CD8-positive, alpha-beta memory T cell (primary cell): Measurements from ENCODE around the gene SPATC1L. TPM values are rescaled to one million over a fixed set of nuclear protein-coding genes. Genes with fewer than 3 reads are reported as not detected.
A peak's percentile ranks its signal among the peaks of the same experiment; 100 is the strongest.
"Not testable (repeated sequence)": the region's sequence is repeated elsewhere in the genome, so short reads cannot be mapped to it uniquely, and the experiment has no call there.

Experiments
- CTCF ChIA-PET: fragments of 350-600 bp; sonication (Branson Sonifier 250); formaldehyde crosslinking; loops from one replicate; lab custom pipeline; 2021; ENCODE audit warnings: antibody characterized with exemption; lab: Charles Lee
- POLR2A ChIA-PET: fragments of 350-600 bp; sonication (Branson Sonifier 250); formaldehyde crosslinking; loops from one replicate; lab custom pipeline; 2021; ENCODE audit warnings: antibody characterized with exemption; lab: Charles Lee
- DNase-seq, 5 donors: peaks; one replicate each; pipeline versions ENCODE4 v3.0.0 to v3.0.0-alpha.2; 2020 to 2022; ENCODE audit warnings: mixed read lengths in 1 of 5
- H3K27ac ChIP-seq: one replicate; pipeline ENCODE4 v1.7.0; 2013; ENCODE audit warnings: low read depth, mild to moderate bottlenecking, low read length, moderate library complexity
- H3K27me3 ChIP-seq: 2 replicates; pipeline ENCODE4 v1.7.0; 2013; ENCODE audit warnings: low read length, mild to moderate bottlenecking; ENCODE audit not compliant: insufficient read depth, poor library complexity, severe bottlenecking
- H3K36me3 ChIP-seq: 2 replicates; pipeline ENCODE4 v1.7.0; 2013; ENCODE audit warnings: mild to moderate bottlenecking, low read length, moderate library complexity; ENCODE audit not compliant: insufficient read depth
- H3K4me1 ChIP-seq: 2 replicates; pipeline ENCODE4 v1.7.0; 2013; ENCODE audit warnings: mild to moderate bottlenecking, low read length, moderate library complexity; ENCODE audit not compliant: insufficient read depth
- H3K4me3 ChIP-seq: 2 replicates; pipeline ENCODE4 v1.7.0; 2013; ENCODE audit warnings: mild to moderate bottlenecking, low read length
- H3K9me3 ChIP-seq: 2 replicates; pipeline ENCODE4 v1.7.0; 2013; ENCODE audit warnings: mild to moderate bottlenecking, low read length
- H3K27ac Mint-ChIP-seq, 8 donors: one replicate each; pipeline ENCODE4 v1.8.0; 2020 to 2021; ENCODE audit warnings: mixed read lengths in 8 of 8, mild to moderate bottlenecking in 6 of 8, inconsistent platforms in 3 of 8, moderate library complexity in 3 of 8
- H3K27me3 Mint-ChIP-seq, 2 donors: one replicate each; pipeline ENCODE4 v1.8.0; 2020 to 2021; ENCODE audit warnings: mixed read lengths in 2 of 2, mild to moderate bottlenecking in 1 of 2, moderate library complexity in 1 of 2
- H3K36me3 Mint-ChIP-seq, 3 donors: one replicate each; pipeline ENCODE4 v1.8.0; 2020 to 2021; ENCODE audit warnings: mixed read lengths in 3 of 3, inconsistent platforms in 1 of 3, mild to moderate bottlenecking in 1 of 3
- H3K4me1 Mint-ChIP-seq, 3 donors: one replicate each; pipeline ENCODE4 v1.8.0; 2020 to 2021; ENCODE audit warnings: mixed read lengths in 3 of 3, inconsistent platforms in 1 of 3, mild to moderate bottlenecking in 1 of 3
- H3K4me3 Mint-ChIP-seq, 7 donors: one replicate each; pipeline ENCODE4 v1.8.0; 2020 to 2021; ENCODE audit warnings: mixed read lengths in 7 of 7, mild to moderate bottlenecking in 6 of 7, moderate library complexity in 4 of 7, inconsistent platforms in 2 of 7
- H3K9me3 Mint-ChIP-seq, 5 donors: one replicate each; pipeline ENCODE4 v1.8.0; 2020 to 2022; ENCODE audit warnings: mixed read lengths in 5 of 5, mild to moderate bottlenecking in 3 of 5, moderate library complexity in 2 of 5, inconsistent platforms in 1 of 5
- polyA plus RNA-seq: library from polyadenylated mRNA; unstranded; fragments of 300-500 nt; fragmentation: Illumina TruSeq; gene quantifications from one replicate; pipeline ENCODE4 v1.2.3, GENCODE V29; 2021
- total RNA-seq, 2 experiments: library from RNA; stranded (reverse); gene quantifications; one replicate each; pipeline ENCODE4 v1.2.3, GENCODE V29; 2021

SPATC1L gene
- total and polyA plus RNA-seq, 3 experiments from 2014 or later = 5.0 to 10.7 (median 5.0) TPM

DNA sequence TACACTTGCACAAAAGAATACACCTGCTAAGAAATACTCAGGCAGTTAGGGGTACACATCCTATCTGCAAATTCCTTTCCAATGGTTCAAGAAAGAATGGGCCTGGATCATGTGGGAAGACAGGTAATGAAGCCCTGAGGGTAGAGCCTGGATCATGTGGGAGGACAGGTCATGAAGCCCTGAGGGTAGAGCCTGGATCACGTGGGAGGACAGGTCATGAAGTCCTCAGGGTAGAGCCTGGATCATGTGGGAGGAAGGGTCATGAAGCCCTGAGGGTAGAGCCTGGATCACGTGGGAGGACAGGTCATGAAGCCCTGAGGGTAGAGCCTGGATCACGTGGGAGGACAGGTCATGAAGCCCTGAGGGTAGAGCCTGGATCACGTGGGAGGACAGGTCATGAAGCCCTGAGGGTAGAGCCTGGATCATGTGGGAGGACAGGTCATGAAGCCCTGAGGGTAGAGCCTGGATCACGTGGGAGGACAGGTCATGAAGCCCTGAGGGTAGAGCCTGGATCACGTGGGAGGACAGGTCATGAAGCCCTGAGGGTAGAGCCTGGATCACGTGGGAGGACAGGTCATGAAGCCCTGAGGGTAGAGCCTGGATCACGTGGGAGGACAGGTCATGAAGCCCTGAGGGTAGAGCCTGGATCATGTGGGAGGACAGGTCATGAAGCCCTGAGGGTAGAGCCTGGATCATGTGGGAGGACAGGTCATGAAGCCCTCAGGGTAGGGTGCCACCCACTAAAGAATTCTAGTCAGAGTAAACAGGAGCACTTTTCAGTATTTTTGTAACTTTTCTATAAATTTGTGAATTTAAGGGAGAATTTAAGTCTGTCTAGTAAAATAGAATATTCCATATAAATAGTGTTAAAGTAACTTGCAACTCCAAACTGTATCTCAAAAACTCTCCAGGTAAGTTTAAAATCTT is 16.9 kb upstream of the SPATC1L start:
- DNase-seq, H3K4me1 Mint-ChIP-seq, H3K4me1 ChIP-seq, H3K27me3 ChIP-seq, H3K4me3 Mint-ChIP-seq, POLR2A ChIA-PET, H3K27me3 Mint-ChIP-seq, H3K4me3 ChIP-seq, H3K27ac ChIP-seq, CTCF ChIA-PET, H3K36me3 ChIP-seq, H3K9me3 ChIP-seq, H3K9me3 Mint-ChIP-seq: not testable (repeated sequence)
- peaks cover 14 to 80% (median 31%) of the 10 kb centered on the region in 3 donors for H3K36me3 Mint-ChIP-seq
- peak overlapping the region in 3 of 8 donors; percentile 43 to 91 (median 51) for H3K27ac Mint-ChIP-seq

DNA sequence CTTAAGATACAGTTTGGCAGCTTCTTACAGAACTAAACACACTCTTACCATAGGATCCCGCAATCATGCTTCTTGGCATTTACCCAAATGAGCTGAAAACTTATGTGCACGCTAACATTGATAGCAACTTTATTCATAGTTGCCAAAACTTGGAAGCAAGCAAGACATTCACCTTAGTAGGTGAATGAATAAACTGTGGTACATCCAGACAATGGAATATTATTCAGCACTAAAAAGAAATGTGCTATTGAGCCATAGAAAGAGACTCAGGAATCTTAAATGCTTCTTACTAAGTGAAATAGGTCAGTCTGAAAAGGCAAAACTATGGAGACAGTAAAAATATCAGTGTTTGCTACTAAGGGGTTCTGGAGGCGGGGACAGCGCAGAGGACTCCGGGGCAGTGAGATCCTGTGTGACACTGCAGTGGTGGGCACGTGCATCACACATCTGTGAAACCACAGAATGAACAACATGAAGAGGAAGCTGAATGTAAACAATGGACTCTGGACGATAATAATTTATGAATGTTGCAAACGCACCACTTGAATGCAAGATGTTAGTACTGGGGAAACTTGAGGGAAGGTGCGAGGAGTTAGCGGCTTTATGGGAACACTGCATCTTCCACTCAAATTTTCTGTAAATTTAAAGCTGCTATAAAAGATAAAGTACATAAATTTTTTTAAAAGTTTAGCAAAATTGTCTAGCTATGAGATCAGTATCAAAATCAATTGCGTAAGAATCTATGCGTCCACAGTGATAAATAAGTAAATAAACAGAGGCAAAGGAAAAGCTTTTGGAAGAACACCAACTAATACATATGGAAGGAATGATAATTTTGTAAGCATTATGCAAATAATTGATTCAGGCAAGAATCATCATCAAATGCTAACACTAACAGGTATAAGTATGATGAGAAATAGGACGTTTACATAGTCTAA is 15.4 kb upstream of the SPATC1L start:
- H3K36me3 Mint-ChIP-seq = peaks cover 14 to 78% (median 27%) of the 10 kb centered on the region in 3 donors
- ChIA-PET POLR2A (no interaction called here), CTCF (no interaction called here)
- H3K27me3 Mint-ChIP-seq = no peaks in the 10 kb centered on the region
- H3K27ac Mint-ChIP-seq = peak overlapping the region in 1 of 8 donors; percentile 11
- Histone ChIP-seq H3K36me3 (peaks cover 13% of the 10 kb centered on the region), H3K4me1 (no peaks in the 10 kb centered on the region), H3K27ac (no peak overlapping the region), H3K4me3 (no peak overlapping the region), H3K9me3 (no peaks in the 10 kb centered on the region), H3K27me3 (no peaks in the 10 kb centered on the region)
- H3K4me1 Mint-ChIP-seq = peaks cover 0 to 3% (median 0%) of the 10 kb centered on the region in 3 donors
- no peaks in the 10 kb centered on the region for H3K9me3 Mint-ChIP-seq
- no peak overlapping the region for H3K4me3 Mint-ChIP-seq
- no peak for DNase-seq

DNA sequence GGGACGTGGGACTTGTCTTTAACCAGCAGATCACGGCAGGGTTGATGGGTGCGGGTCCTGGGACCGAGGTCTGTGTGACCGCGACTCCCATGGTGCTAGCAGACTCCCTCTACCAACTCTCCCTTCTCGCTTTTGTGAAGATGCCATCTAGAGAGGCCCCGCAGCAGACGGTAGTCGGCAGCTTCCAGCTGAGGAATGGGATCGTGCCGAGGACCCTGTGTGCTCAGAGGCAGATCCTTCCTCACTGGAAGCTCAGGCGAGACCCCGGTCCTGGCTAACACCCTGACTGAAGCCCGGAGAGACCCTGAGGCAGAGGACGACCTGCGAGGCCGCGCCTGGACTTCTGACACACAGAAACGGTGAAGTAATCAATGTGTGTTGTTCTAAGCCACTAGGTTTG is 12.5 kb upstream of the SPATC1L start:
- Histone ChIP-seq H3K27ac (no peak overlapping the region), H3K9me3 (no peaks in the 10 kb centered on the region), H3K27me3 (no peaks in the 10 kb centered on the region), H3K36me3 (peaks cover 28% of the 10 kb centered on the region), H3K4me1 (no peaks in the 10 kb centered on the region), H3K4me3 (no peak overlapping the region)
- ChIA-PET POLR2A (no interaction called here), CTCF (no interaction called here)
- peaks cover 0 to 3% (median 0%) of the 10 kb centered on the region in 3 donors for H3K4me1 Mint-ChIP-seq
- no peak overlapping the region for H3K27ac Mint-ChIP-seq
- peaks cover 14 to 77% (median 30%) of the 10 kb centered on the region in 3 donors for H3K36me3 Mint-ChIP-seq
- H3K9me3 Mint-ChIP-seq = no peaks in the 10 kb centered on the region
- peak in 1 of 5 donors; percentile 9 for DNase-seq
- no peaks in the 10 kb centered on the region for H3K27me3 Mint-ChIP-seq
- no peak overlapping the region for H3K4me3 Mint-ChIP-seq

DNA sequence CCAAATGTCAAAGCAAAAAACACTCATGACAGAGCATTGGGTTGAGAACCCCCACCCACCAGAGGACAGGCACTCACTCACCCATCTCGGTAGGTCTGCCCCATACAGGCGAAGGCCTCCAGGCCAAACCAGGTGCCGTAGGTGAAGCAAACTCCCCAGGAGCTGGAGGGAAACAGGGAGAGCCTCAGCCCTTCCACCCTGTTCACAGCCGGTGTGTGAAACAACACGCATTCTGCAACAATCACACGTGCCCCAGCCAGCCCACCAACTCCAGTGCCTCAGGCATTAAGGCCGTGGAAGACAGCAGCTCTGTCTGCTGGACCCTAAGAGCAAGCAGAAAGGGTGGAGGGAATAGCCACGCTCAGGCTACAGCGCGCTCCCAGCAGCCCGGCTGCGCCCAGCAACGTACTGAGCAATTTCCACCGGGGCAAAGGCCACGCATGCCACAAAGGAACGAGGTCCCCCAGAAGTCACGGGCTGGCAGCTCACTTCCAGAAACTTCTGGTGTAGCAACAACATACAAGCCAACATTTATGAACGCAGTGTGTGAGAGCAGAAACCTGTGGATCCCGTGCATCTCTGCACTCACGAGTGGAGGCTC is 11.4 kb upstream of the SPATC1L start:
- Histone ChIP-seq H3K4me1 (no peaks in the 10 kb centered on the region), H3K27me3 (no peaks in the 10 kb centered on the region), H3K27ac (no peak overlapping the region), H3K36me3 (peaks cover 28% of the 10 kb centered on the region), H3K9me3 (no peaks in the 10 kb centered on the region), H3K4me3 (no peak overlapping the region)
- DNase-seq = peak in 1 of 5 donors; percentile 22
- ChIA-PET POLR2A (no interaction called here), CTCF (no interaction called here)
- Mint-ChIP-seq H3K36me3 (peaks cover 14 to 75% (median 27%) of the 10 kb centered on the region in 3 donors), H3K4me1 (peaks cover 0 to 3% (median 0%) of the 10 kb centered on the region in 3 donors), H3K27me3 (no peaks in the 10 kb centered on the region), H3K9me3 (no peaks in the 10 kb centered on the region), H3K4me3 (no peak overlapping the region), H3K27ac (no peak overlapping the region)

DNA sequence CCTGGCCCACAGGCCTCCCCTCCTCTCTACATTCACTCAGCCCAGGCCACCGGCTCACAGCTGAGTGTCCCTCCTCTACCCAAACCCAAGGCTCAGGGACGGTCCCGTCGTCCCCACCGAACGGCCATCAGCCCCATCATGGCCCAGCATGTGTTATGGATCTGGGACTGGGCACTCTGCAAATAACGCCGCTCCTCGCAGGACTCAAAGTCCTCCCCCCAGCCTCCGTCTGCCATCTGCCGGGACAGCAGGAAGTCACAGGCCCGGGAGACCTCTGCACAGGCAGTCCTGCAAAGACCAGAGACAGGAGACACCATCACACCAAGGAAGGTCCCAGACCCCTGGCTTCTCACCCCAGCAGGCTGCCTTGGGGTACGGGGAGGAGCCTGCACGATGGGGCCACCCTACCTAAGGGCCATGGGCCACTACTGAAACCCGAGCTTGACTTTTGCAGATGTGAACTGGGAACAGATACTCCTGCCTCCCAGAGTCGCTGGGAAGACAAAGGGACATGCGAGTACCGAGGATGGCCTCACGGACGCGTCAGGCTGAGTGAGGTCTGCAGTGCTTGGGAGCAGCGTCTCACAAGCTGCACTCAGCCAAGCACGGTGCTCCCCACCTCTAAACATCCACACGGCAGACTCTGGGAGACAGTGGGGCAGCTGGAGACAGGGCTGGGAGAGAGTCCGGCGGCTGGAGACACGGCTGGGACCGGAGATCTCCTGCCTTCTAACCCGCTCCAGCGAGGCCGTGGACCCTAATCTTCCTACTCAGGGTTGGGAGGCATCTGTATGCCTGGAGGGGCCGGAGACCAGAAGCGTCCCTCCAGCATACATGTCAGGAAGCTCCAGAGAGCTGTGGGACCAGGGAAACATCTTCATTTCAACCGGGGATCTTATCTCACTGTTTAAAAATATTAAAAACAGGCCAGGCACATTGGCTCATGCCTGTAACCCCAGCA is 10.4 kb upstream of the SPATC1L start:
- CTCF ChIA-PET = no interaction called here
- H3K27me3 Mint-ChIP-seq = no peaks in the 10 kb centered on the region
- POLR2A ChIA-PET = no interaction called here
- peaks cover 0 to 3% (median 0%) of the 10 kb centered on the region in 3 donors for H3K4me1 Mint-ChIP-seq
- H3K9me3 Mint-ChIP-seq = no peaks in the 10 kb centered on the region
- Histone ChIP-seq H3K4me1 (no peaks in the 10 kb centered on the region), H3K9me3 (no peaks in the 10 kb centered on the region), H3K4me3 (no peak overlapping the region), H3K27me3 (no peaks in the 10 kb centered on the region), H3K36me3 (peaks cover 24% of the 10 kb centered on the region), H3K27ac (no peak overlapping the region)
- peak overlapping the region in 1 of 8 donors; percentile 68 for H3K27ac Mint-ChIP-seq
- H3K4me3 Mint-ChIP-seq = no peak overlapping the region
- peaks cover 11 to 66% (median 21%) of the 10 kb centered on the region in 3 donors for H3K36me3 Mint-ChIP-seq
- DNase-seq = peak in 1 of 5 donors; percentile 16

DNA sequence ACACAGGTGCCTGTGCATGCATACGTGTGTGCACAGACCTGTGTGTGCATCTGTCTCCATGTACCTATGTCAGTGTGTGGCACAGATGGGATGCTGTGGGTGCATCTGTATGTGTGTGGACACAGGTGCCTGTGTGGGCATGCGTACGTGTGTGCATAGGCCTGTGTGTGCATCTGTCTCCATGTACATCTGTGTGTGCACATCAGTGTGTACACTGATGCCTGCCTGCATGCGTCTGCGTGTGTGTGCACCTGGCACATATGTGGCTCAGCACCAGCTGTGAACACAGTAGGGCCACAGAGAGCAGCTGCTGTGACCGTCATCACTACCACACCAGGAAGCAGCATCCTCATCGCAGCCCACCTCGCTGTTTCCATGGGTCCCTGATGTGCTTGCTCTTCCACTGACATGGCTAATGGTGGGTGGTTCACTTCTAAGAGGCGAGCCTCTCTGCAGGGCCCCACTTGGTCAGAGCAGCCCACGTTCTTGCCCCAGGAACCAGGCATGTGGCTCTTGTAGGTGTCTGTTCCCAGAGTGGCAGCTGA is 9.6 kb upstream of the SPATC1L start:
- POLR2A ChIA-PET = no interaction called here
- Histone ChIP-seq H3K4me1 (no peaks in the 10 kb centered on the region), H3K27ac (no peak overlapping the region), H3K4me3 (no peak overlapping the region), H3K36me3 (peaks cover 23% of the 10 kb centered on the region), H3K9me3 (no peaks in the 10 kb centered on the region), H3K27me3 (no peaks in the 10 kb centered on the region)
- Mint-ChIP-seq H3K4me1 (peaks cover 0 to 1% (median 0%) of the 10 kb centered on the region in 3 donors), H3K4me3 (no peak overlapping the region), H3K36me3 (peaks cover 4 to 58% (median 15%) of the 10 kb centered on the region in 3 donors), H3K9me3 (no peaks in the 10 kb centered on the region), H3K27ac (peak overlapping the region in 2 of 8 donors; percentile 7 to 68), H3K27me3 (no peaks in the 10 kb centered on the region)
- CTCF ChIA-PET = no interaction called here
- DNase-seq = peak in 1 of 5 donors; percentile 30
